GM06990 (cell line): Measurements from ENCODE around the gene SIKE1.

Experiments
- DNase-seq: peaks from one replicate; pipeline ENCODE4 v3.0.0-alpha.2; 2011; ENCODE audit not compliant: insufficient read length; ENCODE audit errors: extremely low read depth
- H3K27me3 ChIP-seq: replicated peaks from 2 replicates; pipeline ENCODE4 v1.6.0; 2011; ENCODE audit warnings: low read length; ENCODE audit not compliant: control insufficient read depth, insufficient read depth
- H3K36me3 ChIP-seq: 2 replicates; pipeline ENCODE4 v1.5.1; 2011; ENCODE audit warnings: low read length; ENCODE audit not compliant: control insufficient read depth, insufficient read depth
- H3K4me3 ChIP-seq: replicated peaks from 2 replicates; pipeline ENCODE4 v1.5.1; 2011; ENCODE audit warnings: low read depth, mild to moderate bottlenecking, control low read depth, low read length
- CTCF ChIP-seq: IDR thresholded peaks from 2 replicates; pipeline ENCODE4 v1.5.1; 2011; ENCODE audit warnings: low read length, control low read depth, mild to moderate bottlenecking, inconsistent platforms; ENCODE audit not compliant: insufficient read depth, poor library complexity, severe bottlenecking

The SIKE1 gene

GRCh38 chr1:114750780-114751179 is 29.7 kb downstream of the SIKE1 start:
- DNase-seq = no peak
- no peak for TF ChIP-seq CTCF

GRCh38 chr1:114749835-114750234 is 30.6 kb downstream of the SIKE1 start:
- TF ChIP-seq CTCF = no peak

More at GRCh38 chr1:114750780-114751179, 29.7 kb downstream of the SIKE1 start:
- H3K4me3 ChIP-seq = no peak overlapping the region
- peaks cover 4% of the 10 kb centered on the region for H3K36me3 ChIP-seq
- no peaks in the 10 kb centered on the region for H3K27me3 ChIP-seq

GRCh38 chr1:114746450-114747121 is 33.9 kb downstream of the SIKE1 start:
- H3K27me3 ChIP-seq = no peaks in the 10 kb centered on the region
- peaks cover 8% of the 10 kb centered on the region for H3K36me3 ChIP-seq
- H3K4me3 ChIP-seq = no peak overlapping the region
- TF ChIP-seq CTCF = no peak
- DNase-seq = no peak

More at GRCh38 chr1:114749835-114750234, 30.6 kb downstream of the SIKE1 start:
- DNase-seq = no peak
- Histone ChIP-seq H3K36me3 (peaks cover 4% of the 10 kb centered on the region), H3K27me3 (no peaks in the 10 kb centered on the region), H3K4me3 (no peak overlapping the region)

GRCh38 chr1:114745291-114745690 is 35.2 kb downstream of the SIKE1 start:
- Histone ChIP-seq H3K4me3 (no peak overlapping the region), H3K36me3 (peaks cover 8% of the 10 kb centered on the region), H3K27me3 (no peaks in the 10 kb centered on the region)
- no peak for DNase-seq
- TF ChIP-seq CTCF = no peak

- no peak overlapping the region for H3K4me3 ChIP-seq
- no peak for TF ChIP-seq CTCF
- H3K36me3 ChIP-seq = peaks cover 6% of the 10 kb centered on the region
- no peak for DNase-seq
- H3K27me3 ChIP-seq = no peaks in the 10 kb centered on the region
Observed at GRCh38 chr1:114741963-114742746, 38.3 kb downstream of the SIKE1 start.
